HEK293 (cell line): Measurements from ENCODE around the gene SMARCB1.

Source experiments
- CTCF ChIA-PET: fragments of 350-600 bp; formaldehyde crosslinking; extraction: SDS; loops from one replicate; lab custom pipeline; 2021; ENCODE audit warnings: antibody characterized with exemption; lab: Yijun Ruan, JAX
- POLR2A ChIA-PET: fragments of 300-600 bp; formaldehyde crosslinking; extraction: SDS; loops from one replicate; lab custom pipeline; 2020; ENCODE audit warnings: antibody characterized with exemption, inconsistent platforms; lab: Yijun Ruan, JAX
- H3K27ac ChIP-seq: fragments of 200-500 bp; sonication (Bioruptor generic); 2 replicates; pipeline ENCODE4 v1.5.1; 2014; ENCODE audit warnings: low read depth, low read length, control low read depth, inconsistent platforms; ENCODE audit errors: extremely low read depth
- H3K36me3 ChIP-seq, 2 experiments: fragments of 200-500 bp in 1 of 2; sonication (Bioruptor generic) in 1 of 2; 1 replicate in 1 of 2; 2 replicates in 1 of 2; pipeline ENCODE4 v1.5.1; 2014 to 2017; ENCODE audit warnings: inconsistent platforms in 2 of 2, low read length in 2 of 2; ENCODE audit not compliant: control insufficient read depth in 2 of 2, insufficient read depth in 1 of 2
- H3K4me1 ChIP-seq: fragments of 200-500 bp; sonication (Bioruptor generic); 2 replicates; pipeline ENCODE4 v1.5.1; 2014; ENCODE audit warnings: mild to moderate bottlenecking, low read length, inconsistent platforms; ENCODE audit not compliant: control insufficient read depth, insufficient read depth
- H3K4me3 ChIP-seq: 2 replicates; pipeline ENCODE4 v1.5.1; 2011; ENCODE audit warnings: low read depth, mild to moderate bottlenecking, control low read depth, low read length, moderate library complexity
- H3K9me3 ChIP-seq: fragments of 200-500 bp; sonication (Bioruptor generic); 2 replicates; pipeline ENCODE4 v1.5.1; 2014; ENCODE audit warnings: low read depth, low read length, inconsistent platforms; ENCODE audit not compliant: control insufficient read depth, insufficient read depth
- HOXC10 ChIP-seq: sonication (generic); formaldehyde crosslinking; IDR thresholded peaks from 2 replicates; pipeline ENCODE4 v1.8.1; 2023; ENCODE audit warnings: mild to moderate bottlenecking, missing genetic modification reagents
- KLF7 ChIP-seq: fragments of 450-650 bp; formaldehyde crosslinking; IDR thresholded peaks from 2 replicates; pipeline ENCODE4 v1.5.1; 2016; ENCODE audit warnings: missing biosample characterization, missing genetic modification characterization, borderline replicate concordance
- KLF9 ChIP-seq: fragments of 450-650 bp; formaldehyde crosslinking; IDR thresholded peaks from 2 replicates; pipeline ENCODE4 v1.5.1; 2016; ENCODE audit warnings: missing biosample characterization, missing genetic modification characterization, low read depth
- RBAK ChIP-seq: fragments of 450-650 bp; formaldehyde crosslinking; IDR thresholded peaks from 2 replicates; pipeline ENCODE4 v1.5.1; 2016; ENCODE audit warnings: missing biosample characterization, missing genetic modification characterization
- TCF7L2 ChIP-seq: IDR thresholded peaks from 2 replicates; pipeline ENCODE4 v1.6.1; 2011; ENCODE audit warnings: low read depth, mild to moderate bottlenecking, inconsistent platforms, low read length, moderate library complexity, borderline replicate concordance
- WT1 ChIP-seq: fragments of 450-650 bp; formaldehyde crosslinking; IDR thresholded peaks from 2 replicates; pipeline ENCODE4 v1.5.1; 2016; ENCODE audit warnings: missing biosample characterization, missing genetic modification characterization
- ZBTB17 ChIP-seq: fragments of 450-650 bp; formaldehyde crosslinking; IDR thresholded peaks from 2 replicates; pipeline ENCODE4 v1.5.1; 2016; ENCODE audit warnings: missing biosample characterization, missing genetic modification characterization
- ZNF140 ChIP-seq: fragments of 450-650 bp; formaldehyde crosslinking; IDR thresholded peaks from 2 replicates; pipeline ENCODE4 v1.5.1; 2016; ENCODE audit warnings: missing biosample characterization, missing genetic modification characterization
- ZNF174 ChIP-seq: fragments of 450-650 bp; formaldehyde crosslinking; IDR thresholded peaks from 2 replicates; pipeline ENCODE4 v1.5.0; 2017; ENCODE audit warnings: missing biosample characterization, mild to moderate bottlenecking, missing genetic modification characterization
- ZNF211 ChIP-seq: fragments of 450-650 bp; formaldehyde crosslinking; IDR thresholded peaks from 2 replicates; pipeline ENCODE4 v1.5.1; 2016; ENCODE audit warnings: low read depth, missing biosample characterization, missing genetic modification characterization
- ZNF302 ChIP-seq: fragments of 450-650 bp; formaldehyde crosslinking; IDR thresholded peaks from 2 replicates; pipeline ENCODE4 v1.5.1; 2016; ENCODE audit warnings: missing biosample characterization, missing genetic modification characterization, low read depth
- ZNF341 ChIP-seq: fragments of 450-650 bp; formaldehyde crosslinking; IDR thresholded peaks from 2 replicates; pipeline ENCODE4; 2016; ENCODE audit warnings: low read depth, missing biosample characterization, missing genetic modification characterization
- ZNF366 ChIP-seq: fragments of 450-650 bp; formaldehyde crosslinking; conservative IDR thresholded peaks from 2 replicates; pipeline ENCODE4 v1.5.1; 2016; ENCODE audit warnings: missing biosample characterization, missing genetic modification characterization
- ZNF544 ChIP-seq: fragments of 450-650 bp; formaldehyde crosslinking; IDR thresholded peaks from 2 replicates; pipeline ENCODE4 v1.5.0; 2017; ENCODE audit warnings: missing biosample characterization, missing genetic modification characterization
- ZNF623 ChIP-seq: fragments of 450-650 bp; formaldehyde crosslinking; IDR thresholded peaks from 2 replicates; pipeline ENCODE4 v1.5.1; 2016; ENCODE audit warnings: missing biosample characterization, missing genetic modification characterization
- ZNF629 ChIP-seq: fragments of 450-650 bp; formaldehyde crosslinking; IDR thresholded peaks from 2 replicates; pipeline ENCODE4 v1.5.1; 2017; ENCODE audit warnings: missing biosample characterization, missing genetic modification characterization
- ZNF776 ChIP-seq: fragments of 450-650 bp; formaldehyde crosslinking; IDR thresholded peaks from 2 replicates; pipeline ENCODE4 v1.5.0; 2017; ENCODE audit warnings: missing biosample characterization, missing genetic modification characterization, borderline replicate concordance
- ZNF791 ChIP-seq: fragments of 450-650 bp; formaldehyde crosslinking; IDR thresholded peaks from 2 replicates; pipeline ENCODE4 v1.5.1; 2016; ENCODE audit warnings: missing biosample characterization, missing genetic modification characterization
- ZNF830 ChIP-seq: fragments of 450-650 bp; IDR thresholded peaks from 2 replicates; pipeline ENCODE4 v1.5.0; 2018; ENCODE audit warnings: missing biosample characterization, missing genetic modification characterization, low read depth, mild to moderate bottlenecking, moderate library complexity
- TF ChIP-seq, protein P1 (sequence below): fragments of 450-650 bp; formaldehyde crosslinking; IDR thresholded peaks from 2 replicates; pipeline ENCODE4 v1.5.1; 2016; ENCODE audit warnings: missing biosample characterization, missing genetic modification characterization
- TF ChIP-seq, protein P2 (sequence below): fragments of 450-650 bp; formaldehyde crosslinking; IDR thresholded peaks from 2 replicates; pipeline ENCODE4 v1.5.1; 2016; ENCODE audit warnings: missing biosample characterization, missing genetic modification characterization, low read depth
- TF ChIP-seq, protein P3 (sequence below): fragments of 450-650 bp; formaldehyde crosslinking; IDR thresholded peaks from 2 replicates; pipeline ENCODE4 v1.5.1; 2016; ENCODE audit warnings: missing biosample characterization, missing genetic modification characterization
- TF ChIP-seq, protein P4 (sequence below): fragments of 450-650 bp; IDR thresholded peaks from 2 replicates; pipeline ENCODE4 v1.5.1; 2018; ENCODE audit warnings: missing biosample characterization, mild to moderate bottlenecking, missing genetic modification characterization
- TF ChIP-seq, protein P5 (sequence below): fragments of 450-650 bp; formaldehyde crosslinking; IDR thresholded peaks from 2 replicates; pipeline ENCODE4 v1.5.1; 2016; ENCODE audit warnings: missing biosample characterization, missing genetic modification characterization

Gene SMARCB1

DNA sequence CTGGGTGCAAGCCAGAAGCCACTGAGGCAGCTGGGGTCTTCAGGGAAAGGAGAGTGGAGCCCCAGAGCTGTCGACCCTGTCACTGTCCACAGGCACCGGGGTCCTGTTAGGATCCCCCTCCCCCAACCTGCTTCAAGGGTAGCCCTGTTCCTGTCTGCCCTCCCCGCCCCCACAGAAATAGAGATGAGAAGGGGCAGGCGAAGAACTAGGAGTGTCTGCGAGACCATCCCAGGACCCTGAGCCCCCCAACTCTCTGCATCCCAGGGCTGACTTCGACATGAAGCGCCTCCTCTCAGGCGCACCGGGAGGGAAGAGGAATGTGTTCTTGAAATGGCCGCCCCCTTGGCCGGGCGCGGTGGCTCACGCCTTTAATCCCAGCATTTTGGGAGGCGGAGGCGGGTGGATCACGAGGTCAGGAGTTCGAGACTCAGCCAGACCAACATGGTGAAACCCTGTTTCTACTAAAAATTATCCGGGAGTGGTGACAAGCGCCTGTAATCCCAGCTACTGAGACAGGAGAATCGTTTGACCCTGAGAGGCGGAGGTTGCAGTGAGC lies 35.2 kb upstream of the SMARCB1 start (continued):
- TF ChIP-seq, protein P1, sequence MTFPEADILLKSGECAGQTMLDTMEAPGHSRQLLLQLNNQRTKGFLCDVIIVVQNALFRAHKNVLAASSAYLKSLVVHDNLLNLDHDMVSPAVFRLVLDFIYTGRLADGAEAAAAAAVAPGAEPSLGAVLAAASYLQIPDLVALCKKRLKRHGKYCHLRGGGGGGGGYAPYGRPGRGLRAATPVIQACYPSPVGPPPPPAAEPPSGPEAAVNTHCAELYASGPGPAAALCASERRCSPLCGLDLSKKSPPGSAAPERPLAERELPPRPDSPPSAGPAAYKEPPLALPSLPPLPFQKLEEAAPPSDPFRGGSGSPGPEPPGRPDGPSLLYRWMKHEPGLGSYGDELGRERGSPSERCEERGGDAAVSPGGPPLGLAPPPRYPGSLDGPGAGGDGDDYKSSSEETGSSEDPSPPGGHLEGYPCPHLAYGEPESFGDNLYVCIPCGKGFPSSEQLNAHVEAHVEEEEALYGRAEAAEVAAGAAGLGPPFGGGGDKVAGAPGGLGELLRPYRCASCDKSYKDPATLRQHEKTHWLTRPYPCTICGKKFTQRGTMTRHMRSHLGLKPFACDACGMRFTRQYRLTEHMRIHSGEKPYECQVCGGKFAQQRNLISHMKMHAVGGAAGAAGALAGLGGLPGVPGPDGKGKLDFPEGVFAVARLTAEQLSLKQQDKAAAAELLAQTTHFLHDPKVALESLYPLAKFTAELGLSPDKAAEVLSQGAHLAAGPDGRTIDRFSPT (tag by site-specific recombination), result 0 out of 2 replicates have a peak, but pooled peaks have one; percentile 26
- TF ChIP-seq KLF9 (tag by site-specific recombination), result peak; percentile 15; the same call in 1 of the 2 replicates
- no peak for TF ChIP-seq WT1 (tag by site-specific recombination)

DNA sequence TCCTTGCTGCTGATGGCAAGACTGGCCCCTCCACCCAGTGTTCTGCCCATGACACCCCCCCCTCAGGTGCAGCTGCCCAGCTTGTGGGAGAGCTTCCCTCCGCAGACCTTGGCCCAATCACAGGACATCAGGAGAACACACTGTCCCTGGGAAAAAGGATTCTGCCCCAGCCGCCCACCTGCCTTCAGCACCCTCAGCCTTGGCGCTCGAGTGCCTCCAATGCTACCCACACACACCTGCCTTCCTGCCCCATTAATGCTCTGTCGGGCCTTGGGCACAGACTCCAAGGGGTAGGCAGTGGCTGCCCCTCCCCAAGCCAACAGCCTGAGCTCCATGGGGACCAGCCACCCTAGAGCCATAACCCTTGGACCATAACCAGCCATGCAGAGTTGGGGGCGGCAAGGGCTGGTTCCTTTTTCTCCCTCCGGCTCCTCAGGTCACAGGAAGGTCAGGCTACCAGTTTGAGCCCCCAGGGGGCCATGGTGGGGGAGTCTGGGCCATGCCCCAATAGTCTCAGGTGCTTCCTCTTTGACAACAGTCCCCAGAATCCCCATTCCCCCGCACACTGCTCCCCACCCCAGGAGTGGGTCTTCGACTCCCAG lies 34.6 kb upstream of the SMARCB1 start:
- peaks cover 9% of the 10 kb centered on the region; the same call in 1 of the 2 replicates for H3K4me1 ChIP-seq
- POLR2A ChIA-PET, result interaction anchor here (0.6 to 1.2 kb wide), 2 partner anchors 14 to 60 kb away, joined by 4 to 9 read pairs; no protein-coding TSS in a partner anchor
- H3K27ac ChIP-seq, result no peak overlapping the region
- H3K9me3 ChIP-seq, result no peaks in the 10 kb centered on the region
- no peaks in the 10 kb centered on the region; a peak in 1 of 3 replicates for H3K36me3 ChIP-seq
- CTCF ChIA-PET, result no interaction called here
- H3K4me3 ChIP-seq, result no peak overlapping the region
- TF ChIP-seq ZNF302 (tag by site-specific recombination) (no peak), ZNF140 (tag by site-specific recombination) (no peak), ZNF341 (tag by site-specific recombination) (peak; percentile 53), RBAK (tag by site-specific recombination) (no peak), ZNF366 (no peak), ZNF830 (no peak), WT1 (tag by site-specific recombination) (no peak), ZNF791 (no peak), ZNF623 (no peak), ZNF211 (no peak), ZNF629 (tag by site-specific recombination) (no peak), ZBTB17 (tag by site-specific recombination) (no peak), ZNF174 (no peak), ZNF776 (no peak), ZNF544 (tag by site-specific recombination) (no peak), HOXC10 (CRISPR knock-in tag) (no peak), KLF7 (no peak), TCF7L2 (no peak)
- TF ChIP-seq, protein P2, sequence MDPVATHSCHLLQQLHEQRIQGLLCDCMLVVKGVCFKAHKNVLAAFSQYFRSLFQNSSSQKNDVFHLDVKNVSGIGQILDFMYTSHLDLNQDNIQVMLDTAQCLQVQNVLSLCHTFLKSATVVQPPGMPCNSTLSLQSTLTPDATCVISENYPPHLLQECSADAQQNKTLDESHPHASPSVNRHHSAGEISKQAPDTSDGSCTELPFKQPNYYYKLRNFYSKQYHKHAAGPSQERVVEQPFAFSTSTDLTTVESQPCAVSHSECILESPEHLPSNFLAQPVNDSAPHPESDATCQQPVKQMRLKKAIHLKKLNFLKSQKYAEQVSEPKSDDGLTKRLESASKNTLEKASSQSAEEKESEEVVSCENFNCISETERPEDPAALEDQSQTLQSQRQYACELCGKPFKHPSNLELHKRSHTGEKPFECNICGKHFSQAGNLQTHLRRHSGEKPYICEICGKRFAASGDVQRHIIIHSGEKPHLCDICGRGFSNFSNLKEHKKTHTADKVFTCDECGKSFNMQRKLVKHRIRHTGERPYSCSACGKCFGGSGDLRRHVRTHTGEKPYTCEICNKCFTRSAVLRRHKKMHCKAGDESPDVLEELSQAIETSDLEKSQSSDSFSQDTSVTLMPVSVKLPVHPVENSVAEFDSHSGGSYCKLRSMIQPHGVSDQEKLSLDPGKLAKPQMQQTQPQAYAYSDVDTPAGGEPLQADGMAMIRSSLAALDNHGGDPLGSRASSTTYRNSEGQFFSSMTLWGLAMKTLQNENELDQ (tag by site-specific recombination), result no peak
- TF ChIP-seq, protein P3, sequence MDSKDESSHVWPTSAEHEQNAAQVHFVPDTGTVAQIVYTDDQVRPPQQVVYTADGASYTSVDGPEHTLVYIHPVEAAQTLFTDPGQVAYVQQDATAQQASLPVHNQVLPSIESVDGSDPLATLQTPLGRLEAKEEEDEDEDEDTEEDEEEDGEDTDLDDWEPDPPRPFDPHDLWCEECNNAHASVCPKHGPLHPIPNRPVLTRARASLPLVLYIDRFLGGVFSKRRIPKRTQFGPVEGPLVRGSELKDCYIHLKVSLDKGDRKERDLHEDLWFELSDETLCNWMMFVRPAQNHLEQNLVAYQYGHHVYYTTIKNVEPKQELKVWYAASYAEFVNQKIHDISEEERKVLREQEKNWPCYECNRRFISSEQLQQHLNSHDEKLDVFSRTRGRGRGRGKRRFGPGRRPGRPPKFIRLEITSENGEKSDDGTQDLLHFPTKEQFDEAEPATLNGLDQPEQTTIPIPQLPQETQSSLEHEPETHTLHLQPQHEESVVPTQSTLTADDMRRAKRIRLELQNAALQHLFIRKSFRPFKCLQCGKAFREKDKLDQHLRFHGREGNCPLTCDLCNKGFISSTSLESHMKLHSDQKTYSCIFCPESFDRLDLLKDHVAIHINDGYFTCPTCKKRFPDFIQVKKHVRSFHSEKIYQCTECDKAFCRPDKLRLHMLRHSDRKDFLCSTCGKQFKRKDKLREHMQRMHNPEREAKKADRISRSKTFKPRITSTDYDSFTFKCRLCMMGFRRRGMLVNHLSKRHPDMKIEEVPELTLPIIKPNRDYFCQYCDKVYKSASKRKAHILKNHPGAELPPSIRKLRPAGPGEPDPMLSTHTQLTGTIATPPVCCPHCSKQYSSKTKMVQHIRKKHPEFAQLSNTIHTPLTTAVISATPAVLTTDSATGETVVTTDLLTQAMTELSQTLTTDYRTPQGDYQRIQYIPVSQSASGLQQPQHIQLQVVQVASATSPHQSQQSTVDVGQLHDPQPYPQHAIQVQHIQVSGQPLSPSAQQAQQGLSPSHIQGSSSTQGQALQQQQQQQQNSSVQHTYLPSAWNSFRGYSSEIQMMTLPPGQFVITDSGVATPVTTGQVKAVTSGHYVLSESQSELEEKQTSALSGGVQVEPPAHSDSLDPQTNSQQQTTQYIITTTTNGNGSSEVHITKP (tag by site-specific recombination), result peak; percentile 32; the same call in 1 of the 2 replicates
- TF ChIP-seq, protein P4, sequence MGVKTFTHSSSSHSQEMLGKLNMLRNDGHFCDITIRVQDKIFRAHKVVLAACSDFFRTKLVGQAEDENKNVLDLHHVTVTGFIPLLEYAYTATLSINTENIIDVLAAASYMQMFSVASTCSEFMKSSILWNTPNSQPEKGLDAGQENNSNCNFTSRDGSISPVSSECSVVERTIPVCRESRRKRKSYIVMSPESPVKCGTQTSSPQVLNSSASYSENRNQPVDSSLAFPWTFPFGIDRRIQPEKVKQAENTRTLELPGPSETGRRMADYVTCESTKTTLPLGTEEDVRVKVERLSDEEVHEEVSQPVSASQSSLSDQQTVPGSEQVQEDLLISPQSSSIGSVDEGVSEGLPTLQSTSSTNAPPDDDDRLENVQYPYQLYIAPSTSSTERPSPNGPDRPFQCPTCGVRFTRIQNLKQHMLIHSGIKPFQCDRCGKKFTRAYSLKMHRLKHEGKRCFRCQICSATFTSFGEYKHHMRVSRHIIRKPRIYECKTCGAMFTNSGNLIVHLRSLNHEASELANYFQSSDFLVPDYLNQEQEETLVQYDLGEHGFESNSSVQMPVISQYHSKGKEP, result no peak
- TF ChIP-seq, protein P5, sequence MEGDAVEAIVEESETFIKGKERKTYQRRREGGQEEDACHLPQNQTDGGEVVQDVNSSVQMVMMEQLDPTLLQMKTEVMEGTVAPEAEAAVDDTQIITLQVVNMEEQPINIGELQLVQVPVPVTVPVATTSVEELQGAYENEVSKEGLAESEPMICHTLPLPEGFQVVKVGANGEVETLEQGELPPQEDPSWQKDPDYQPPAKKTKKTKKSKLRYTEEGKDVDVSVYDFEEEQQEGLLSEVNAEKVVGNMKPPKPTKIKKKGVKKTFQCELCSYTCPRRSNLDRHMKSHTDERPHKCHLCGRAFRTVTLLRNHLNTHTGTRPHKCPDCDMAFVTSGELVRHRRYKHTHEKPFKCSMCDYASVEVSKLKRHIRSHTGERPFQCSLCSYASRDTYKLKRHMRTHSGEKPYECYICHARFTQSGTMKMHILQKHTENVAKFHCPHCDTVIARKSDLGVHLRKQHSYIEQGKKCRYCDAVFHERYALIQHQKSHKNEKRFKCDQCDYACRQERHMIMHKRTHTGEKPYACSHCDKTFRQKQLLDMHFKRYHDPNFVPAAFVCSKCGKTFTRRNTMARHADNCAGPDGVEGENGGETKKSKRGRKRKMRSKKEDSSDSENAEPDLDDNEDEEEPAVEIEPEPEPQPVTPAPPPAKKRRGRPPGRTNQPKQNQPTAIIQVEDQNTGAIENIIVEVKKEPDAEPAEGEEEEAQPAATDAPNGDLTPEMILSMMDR (tag by site-specific recombination), result no peak
